Measurements from ENCODE around the gene NLRP13. TPM values are rescaled to one million over a fixed set of nuclear protein-coding genes. Genes with fewer than 3 reads are reported as not detected.

The NLRP13 gene, protein sequence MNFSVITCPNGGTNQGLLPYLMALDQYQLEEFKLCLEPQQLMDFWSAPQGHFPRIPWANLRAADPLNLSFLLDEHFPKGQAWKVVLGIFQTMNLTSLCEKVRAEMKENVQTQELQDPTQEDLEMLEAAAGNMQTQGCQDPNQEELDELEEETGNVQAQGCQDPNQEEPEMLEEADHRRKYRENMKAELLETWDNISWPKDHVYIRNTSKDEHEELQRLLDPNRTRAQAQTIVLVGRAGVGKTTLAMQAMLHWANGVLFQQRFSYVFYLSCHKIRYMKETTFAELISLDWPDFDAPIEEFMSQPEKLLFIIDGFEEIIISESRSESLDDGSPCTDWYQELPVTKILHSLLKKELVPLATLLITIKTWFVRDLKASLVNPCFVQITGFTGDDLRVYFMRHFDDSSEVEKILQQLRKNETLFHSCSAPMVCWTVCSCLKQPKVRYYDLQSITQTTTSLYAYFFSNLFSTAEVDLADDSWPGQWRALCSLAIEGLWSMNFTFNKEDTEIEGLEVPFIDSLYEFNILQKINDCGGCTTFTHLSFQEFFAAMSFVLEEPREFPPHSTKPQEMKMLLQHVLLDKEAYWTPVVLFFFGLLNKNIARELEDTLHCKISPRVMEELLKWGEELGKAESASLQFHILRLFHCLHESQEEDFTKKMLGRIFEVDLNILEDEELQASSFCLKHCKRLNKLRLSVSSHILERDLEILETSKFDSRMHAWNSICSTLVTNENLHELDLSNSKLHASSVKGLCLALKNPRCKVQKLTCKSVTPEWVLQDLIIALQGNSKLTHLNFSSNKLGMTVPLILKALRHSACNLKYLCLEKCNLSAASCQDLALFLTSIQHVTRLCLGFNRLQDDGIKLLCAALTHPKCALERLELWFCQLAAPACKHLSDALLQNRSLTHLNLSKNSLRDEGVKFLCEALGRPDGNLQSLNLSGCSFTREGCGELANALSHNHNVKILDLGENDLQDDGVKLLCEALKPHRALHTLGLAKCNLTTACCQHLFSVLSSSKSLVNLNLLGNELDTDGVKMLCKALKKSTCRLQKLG
- not detected in 2 replicates for total RNA-seq

DNA sequence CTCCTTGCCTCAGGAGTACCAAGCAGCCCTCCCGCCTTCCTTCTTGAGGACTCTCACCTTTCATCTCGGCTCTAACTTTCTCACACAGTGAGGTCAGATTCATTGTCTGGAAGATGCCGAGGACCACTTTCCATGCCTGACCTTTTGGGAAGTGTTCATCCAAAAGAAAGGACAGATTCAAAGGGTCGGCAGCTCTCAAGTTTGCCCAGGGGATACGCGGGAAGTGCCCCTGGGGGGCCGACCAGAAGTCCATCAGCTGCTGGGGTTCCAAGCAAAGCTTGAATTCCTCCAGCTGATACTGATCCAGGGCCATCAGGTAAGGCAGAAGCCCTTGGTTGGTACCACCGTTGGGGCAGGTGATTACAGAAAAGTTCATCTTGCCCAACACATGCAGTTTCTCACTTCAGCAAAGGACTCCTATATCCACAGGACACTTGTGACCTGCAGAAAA lies at the start of gene NLRP13:
TSS of gene NLRP13 (minus strand) at position 401 of the 451 bp plus-strand sequence. CDS start at position 376, 25 bp downstream.

DNA sequence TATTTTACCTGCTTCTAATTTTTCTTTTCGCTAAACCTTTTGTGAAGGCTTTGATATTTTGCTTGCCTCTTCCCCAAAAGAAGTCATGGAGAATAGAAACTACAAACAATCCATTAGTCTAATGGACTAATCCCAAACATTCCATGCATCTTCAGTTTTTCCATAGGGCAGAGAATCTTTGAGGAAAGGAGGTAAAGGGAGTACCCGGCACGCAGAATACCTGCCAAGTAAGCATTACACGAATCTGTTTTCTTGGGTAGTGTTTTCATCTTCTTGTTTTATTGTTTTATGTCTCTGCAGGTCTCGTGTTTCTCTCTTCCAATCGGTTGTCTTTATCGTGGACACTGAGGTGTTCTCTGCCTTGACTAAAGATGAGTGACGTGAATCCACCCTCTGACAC lies 15.4 kb upstream of the NLRP13 start, which contains the start of gene NLRP8:
TSS of gene NLRP8 (plus strand) at position 301 of the 400 bp plus-strand sequence.

Other genes with a start within 250 kb of the NLRP13 start
- gene NLRP9, start 193.9 kb downstream of the NLRP13 start, total RNA-seq: not detected in 2 replicates
- not detected in 2 replicates for gene RFPL4A, start 173.2 kb downstream of the NLRP13 start, total RNA-seq
- gene RFPL4AL1, start 163.2 kb downstream of the NLRP13 start, total RNA-seq: not detected in 2 replicates
- gene NLRP11, start 100.3 kb downstream of the NLRP13 start, total RNA-seq: not detected in 2 replicates
- gene NLRP4, start 95.8 kb downstream of the NLRP13 start, total RNA-seq: not detected in 2 replicates
- not detected in 2 replicates for gene NLRP8, start 15.5 kb upstream of the NLRP13 start, total RNA-seq
- gene NLRP5, start 54.4 kb upstream of the NLRP13 start, total RNA-seq: not detected in 2 replicates
- 26.9 and 38.1 TPM in 2 replicates for gene ZNF787, start 189.0 kb upstream of the NLRP13 start, total RNA-seq
- gene ZNF444, start 209.0 kb upstream of the NLRP13 start, total RNA-seq: 18.3 and 19.0 TPM in 2 replicates
- gene GALP, start 243.7 kb upstream of the NLRP13 start, total RNA-seq: not detected in 2 replicates

Measured in smooth muscle cell of the pulmonary artery (primary cell).